Measurements from ENCODE around the gene WDR64.

DNA sequence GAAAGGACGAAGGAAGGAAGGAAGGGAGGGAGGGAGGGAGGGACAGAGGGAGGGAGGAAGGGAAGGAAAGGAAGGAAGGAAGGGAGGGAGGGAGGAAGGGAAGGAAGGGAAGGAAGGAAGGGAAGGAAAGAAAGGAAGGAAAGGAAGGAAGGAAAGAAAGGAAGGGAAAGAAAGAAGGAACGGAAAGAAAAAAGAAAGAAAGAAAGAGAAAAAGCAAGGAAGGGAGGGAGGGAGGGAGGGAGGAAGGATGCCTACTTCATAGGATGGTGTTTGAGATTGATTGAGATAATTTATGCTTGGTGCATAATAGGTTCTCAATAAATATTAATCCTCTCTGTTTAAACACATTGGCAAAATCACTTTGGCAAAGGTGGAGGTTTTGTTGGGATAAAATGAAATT lies 61.2 kb downstream of the WDR64 start:
- TF ChIP-seq, protein P1, sequence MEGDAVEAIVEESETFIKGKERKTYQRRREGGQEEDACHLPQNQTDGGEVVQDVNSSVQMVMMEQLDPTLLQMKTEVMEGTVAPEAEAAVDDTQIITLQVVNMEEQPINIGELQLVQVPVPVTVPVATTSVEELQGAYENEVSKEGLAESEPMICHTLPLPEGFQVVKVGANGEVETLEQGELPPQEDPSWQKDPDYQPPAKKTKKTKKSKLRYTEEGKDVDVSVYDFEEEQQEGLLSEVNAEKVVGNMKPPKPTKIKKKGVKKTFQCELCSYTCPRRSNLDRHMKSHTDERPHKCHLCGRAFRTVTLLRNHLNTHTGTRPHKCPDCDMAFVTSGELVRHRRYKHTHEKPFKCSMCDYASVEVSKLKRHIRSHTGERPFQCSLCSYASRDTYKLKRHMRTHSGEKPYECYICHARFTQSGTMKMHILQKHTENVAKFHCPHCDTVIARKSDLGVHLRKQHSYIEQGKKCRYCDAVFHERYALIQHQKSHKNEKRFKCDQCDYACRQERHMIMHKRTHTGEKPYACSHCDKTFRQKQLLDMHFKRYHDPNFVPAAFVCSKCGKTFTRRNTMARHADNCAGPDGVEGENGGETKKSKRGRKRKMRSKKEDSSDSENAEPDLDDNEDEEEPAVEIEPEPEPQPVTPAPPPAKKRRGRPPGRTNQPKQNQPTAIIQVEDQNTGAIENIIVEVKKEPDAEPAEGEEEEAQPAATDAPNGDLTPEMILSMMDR (IDR thresholded peaks at IDR 0.05): no peak
- TF ChIP-seq POLR2A (IDR thresholded peaks at IDR 0.05): no peak
